ENCODE results near the gene EVA1A.

- TF ChIP-seq YY1 (IDR thresholded peaks at IDR 0.05; ENCODE audit: insufficient read depth, insufficient read length), result no peak
- TF ChIP-seq SUZ12 (IDR thresholded peaks at IDR 0.05; ENCODE audit: extremely low read depth, insufficient read depth, insufficient read length), result no peak
Observed at GRCh38 chr2:75560022-75560767, 544 bp downstream of the EVA1A start.

Data from NT2/D1 (cell line).